Calu3 (cell line): ENCODE results near the gene A3GALT2. TPM values are rescaled to one million over a fixed set of nuclear protein-coding genes. Genes with fewer than 3 reads are reported as not detected.

Source experiments
- BruUV-seq: library from RNA; stranded (reverse); fragments of 400-500 nt; replicated peaks from 2 replicates; lab custom pipeline; 2021; lab: Mats Ljungman, UMichigan
- CTCF ChIA-PET: fragments of 300-600 bp; sonication (Branson Sonifier 250); formaldehyde crosslinking; loops from one replicate; lab custom pipeline; 2022; ENCODE audit warnings: antibody characterized with exemption; lab: Charles Lee
- DNase-seq: peaks from one replicate; pipeline ENCODE4 v3.0.0; 2022
- H3K27ac Mint-ChIP-seq: one replicate; pipeline ENCODE4 v1.8.0; 2022; ENCODE audit warnings: mixed read lengths; ENCODE audit not compliant: unreplicated experiment
- H3K27me3 Mint-ChIP-seq: one replicate; pipeline ENCODE4 v1.8.0; 2022; ENCODE audit warnings: mixed read lengths; ENCODE audit not compliant: unreplicated experiment
- H3K36me3 Mint-ChIP-seq: one replicate; pipeline ENCODE4 v1.8.0; 2022; ENCODE audit warnings: mild to moderate bottlenecking, moderate library complexity, mixed read lengths; ENCODE audit not compliant: insufficient read depth, unreplicated experiment
- H3K4me1 Mint-ChIP-seq: one replicate; pipeline ENCODE4 v1.8.0; 2022; ENCODE audit warnings: mild to moderate bottlenecking, low read depth, mixed read lengths; ENCODE audit not compliant: unreplicated experiment
- H3K4me3 Mint-ChIP-seq: one replicate; pipeline ENCODE4 v1.8.0; 2022; ENCODE audit warnings: mild to moderate bottlenecking, low read depth, moderate library complexity, mixed read lengths; ENCODE audit not compliant: unreplicated experiment
- H3K9me3 Mint-ChIP-seq: one replicate; pipeline ENCODE4 v1.8.0; 2022; ENCODE audit warnings: low read depth, mixed read lengths; ENCODE audit not compliant: unreplicated experiment
- intact Hi-C: fragments of 100-400 bp; cut with micrococcal nuclease; formaldehyde crosslinking; loops from one replicate; pipeline ENCODE4 v1.10.0; 2022; ENCODE audit not compliant: unreplicated experiment
- total RNA-seq: library from RNA; stranded (reverse); gene quantifications from 2 replicates; pipeline ENCODE4 v1.2.3, GENCODE V29; 2022
- TF ChIP-seq, protein P1 (sequence below): fragments of 200-600 bp; IDR thresholded peaks from one replicate; pipeline ENCODE4 v1.8.0; 2022; ENCODE audit warnings: antibody characterized with exemption; ENCODE audit not compliant: unreplicated experiment

The A3GALT2 gene
- total RNA-seq, 1 experiment from 2014 or later, result not detected

DNA sequence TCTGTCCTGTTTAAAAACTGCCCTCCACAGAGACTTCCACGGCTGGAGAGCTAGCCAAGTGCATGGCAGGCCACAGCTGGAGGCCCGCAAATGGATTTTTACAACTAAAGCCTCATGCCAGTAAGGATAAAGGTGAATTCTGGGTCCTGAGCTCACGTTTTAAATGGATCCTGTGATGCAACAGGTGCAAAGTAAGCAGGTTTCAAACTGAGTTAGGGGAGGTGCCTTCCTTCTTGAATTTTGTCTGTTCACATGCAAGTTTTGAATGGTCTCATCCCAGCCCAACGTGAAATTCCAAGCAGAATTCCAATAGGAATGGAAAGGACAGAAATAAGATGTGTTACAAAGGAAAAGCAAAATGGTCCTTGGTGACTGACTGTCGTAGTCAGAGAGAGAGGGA lies 36.2 kb upstream of the A3GALT2 start:
- no peak for DNase-seq
- CTCF ChIA-PET, result no interaction called here
- H3K27ac Mint-ChIP-seq, result no peak overlapping the region
- BruUV-seq, result no TSS peak
- H3K4me1 Mint-ChIP-seq, result peaks cover 19% of the 10 kb centered on the region
- no peak overlapping the region for H3K4me3 Mint-ChIP-seq
- intact Hi-C loops, result no loop called here
- TF ChIP-seq, protein P1, sequence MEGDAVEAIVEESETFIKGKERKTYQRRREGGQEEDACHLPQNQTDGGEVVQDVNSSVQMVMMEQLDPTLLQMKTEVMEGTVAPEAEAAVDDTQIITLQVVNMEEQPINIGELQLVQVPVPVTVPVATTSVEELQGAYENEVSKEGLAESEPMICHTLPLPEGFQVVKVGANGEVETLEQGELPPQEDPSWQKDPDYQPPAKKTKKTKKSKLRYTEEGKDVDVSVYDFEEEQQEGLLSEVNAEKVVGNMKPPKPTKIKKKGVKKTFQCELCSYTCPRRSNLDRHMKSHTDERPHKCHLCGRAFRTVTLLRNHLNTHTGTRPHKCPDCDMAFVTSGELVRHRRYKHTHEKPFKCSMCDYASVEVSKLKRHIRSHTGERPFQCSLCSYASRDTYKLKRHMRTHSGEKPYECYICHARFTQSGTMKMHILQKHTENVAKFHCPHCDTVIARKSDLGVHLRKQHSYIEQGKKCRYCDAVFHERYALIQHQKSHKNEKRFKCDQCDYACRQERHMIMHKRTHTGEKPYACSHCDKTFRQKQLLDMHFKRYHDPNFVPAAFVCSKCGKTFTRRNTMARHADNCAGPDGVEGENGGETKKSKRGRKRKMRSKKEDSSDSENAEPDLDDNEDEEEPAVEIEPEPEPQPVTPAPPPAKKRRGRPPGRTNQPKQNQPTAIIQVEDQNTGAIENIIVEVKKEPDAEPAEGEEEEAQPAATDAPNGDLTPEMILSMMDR, result no peak
- H3K36me3 Mint-ChIP-seq, result no peaks in the 10 kb centered on the region
- H3K9me3 Mint-ChIP-seq, result no peaks in the 10 kb centered on the region
- no peaks in the 10 kb centered on the region for H3K27me3 Mint-ChIP-seq

DNA sequence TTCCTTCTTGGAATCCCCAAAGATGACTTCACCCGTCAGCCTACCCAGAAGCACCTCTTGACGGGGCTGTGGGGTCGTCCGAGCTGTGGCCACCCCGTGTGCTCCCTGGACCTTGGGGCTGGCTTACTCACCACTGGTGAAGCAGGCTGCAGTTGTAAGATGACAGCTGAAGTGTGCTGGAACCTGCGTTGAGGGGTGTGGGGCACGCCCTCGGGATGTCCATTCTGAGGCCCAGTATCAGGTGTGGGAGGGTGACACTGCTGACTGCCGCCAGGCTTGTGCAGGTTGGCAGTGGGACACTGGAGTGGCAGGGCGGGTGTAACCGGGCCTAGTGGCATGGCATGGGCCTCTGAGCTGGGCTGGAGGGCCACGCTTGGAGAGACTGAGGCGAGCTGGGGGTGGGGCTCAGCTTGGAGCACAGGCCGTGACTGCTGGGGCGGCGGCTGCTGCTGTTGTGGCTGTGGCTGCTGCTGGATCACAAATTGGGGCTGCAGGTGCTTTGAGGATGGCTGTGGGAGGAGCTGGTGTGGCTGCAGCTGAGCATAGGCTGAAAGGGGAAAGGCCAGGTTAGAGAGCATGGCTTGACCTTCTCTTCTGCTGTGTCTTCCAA lies 33.9 kb upstream of the A3GALT2 start:
- CTCF ChIA-PET, result interaction anchor here (0.8 kb wide), 1 partner anchor 9 kb away, joined by 4 read pairs; no protein-coding TSS in a partner anchor
- Mint-ChIP-seq H3K4me3 (no peak overlapping the region), H3K27ac (no peak overlapping the region), H3K27me3 (no peaks in the 10 kb centered on the region), H3K9me3 (no peaks in the 10 kb centered on the region), H3K4me1 (peaks cover 35% of the 10 kb centered on the region), H3K36me3 (peaks cover 16% of the 10 kb centered on the region)
- DNase-seq, result no peak
- TF ChIP-seq, protein P1, result no peak
- intact Hi-C loops, result no loop called here
- no TSS peak for BruUV-seq

DNA sequence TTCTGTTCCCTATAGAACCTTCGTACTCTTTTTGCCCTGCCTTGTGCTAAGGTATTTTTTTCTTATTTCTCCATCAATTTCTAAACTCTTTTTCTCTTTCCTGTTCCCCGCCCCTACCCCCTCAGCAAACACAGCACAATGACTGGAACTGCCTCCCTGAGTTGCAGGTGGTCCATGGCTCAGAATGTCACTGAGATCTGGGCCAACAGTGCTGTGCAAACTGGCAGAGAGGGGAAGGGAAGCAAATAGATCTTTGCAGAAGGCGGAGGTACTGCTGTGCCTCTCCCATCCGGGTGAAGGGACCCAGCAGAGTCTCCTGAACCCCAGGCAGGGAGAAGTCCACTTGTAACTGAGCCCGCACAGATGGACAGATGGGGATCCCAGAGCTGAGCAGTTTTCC lies 32.6 kb upstream of the A3GALT2 start:
- intact Hi-C loops, result no loop called here
- no peaks in the 10 kb centered on the region for H3K27me3 Mint-ChIP-seq
- no peak overlapping the region for H3K27ac Mint-ChIP-seq

DNA sequence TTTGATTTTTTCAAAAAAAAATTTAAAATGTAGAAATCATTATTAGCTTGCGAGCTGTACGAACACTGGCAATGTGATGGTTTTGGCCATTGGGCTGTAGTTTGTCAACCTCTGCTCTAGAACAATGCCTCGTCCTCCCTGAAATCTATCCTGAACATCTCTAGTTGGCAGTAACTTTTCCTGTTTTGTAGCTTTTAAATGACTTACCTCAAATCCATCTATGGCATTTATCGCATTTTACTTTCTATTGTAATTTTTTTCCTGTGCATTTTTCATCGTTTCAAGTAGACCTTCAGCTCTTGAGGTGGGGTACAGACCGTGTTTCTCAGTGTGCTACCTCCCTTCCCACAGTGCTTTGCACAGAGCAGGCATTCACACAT lies 30.4 kb upstream of the A3GALT2 start:
- CTCF ChIA-PET, result interaction anchor here (0.7 to 0.9 kb wide), 2 partner anchors 9 to 56 kb away, joined by 4 to 5 read pairs; no protein-coding TSS in a partner anchor
- H3K27ac Mint-ChIP-seq, result no peak overlapping the region
- H3K27me3 Mint-ChIP-seq, result no peaks in the 10 kb centered on the region
- DNase-seq, result no peak
- intact Hi-C loops, result no loop called here
- no peaks in the 10 kb centered on the region for H3K9me3 Mint-ChIP-seq
- BruUV-seq, result no TSS peak
- H3K4me1 Mint-ChIP-seq, result peaks cover 41% of the 10 kb centered on the region
- H3K36me3 Mint-ChIP-seq, result peaks cover 47% of the 10 kb centered on the region
- TF ChIP-seq, protein P1, result no peak
- H3K4me3 Mint-ChIP-seq, result peak overlapping the region; percentile 62

More for the DNA sequence above, 32.6 kb upstream of the A3GALT2 start:
- Mint-ChIP-seq H3K9me3 (no peaks in the 10 kb centered on the region), H3K36me3 (peaks cover 25% of the 10 kb centered on the region), H3K4me1 (peaks cover 27% of the 10 kb centered on the region), H3K4me3 (no peak overlapping the region)
- no TSS peak for BruUV-seq
- TF ChIP-seq, protein P1, result no peak
- CTCF ChIA-PET, result interaction anchor here (1.2 kb wide), 1 partner anchor 10 kb away, joined by 3 read pairs; no protein-coding TSS in a partner anchor
- DNase-seq, result no peak
